KMS-11 (cell line): ENCODE results near the gene RIPOR2.

Source experiments
- H2AFZ ChIP-seq: fragments of 200-600 bp; sonication (generic); 2 replicates; pipeline ENCODE4 v1.6.1; 2016; ENCODE audit warnings: antibody characterized with exemption, mixed run types, low read depth
- H3K27ac ChIP-seq: fragments of 200-600 bp; sonication (generic); 2 replicates; pipeline ENCODE4 v1.6.1; 2016; ENCODE audit warnings: mild to moderate bottlenecking, mixed run types
- H3K27me3 ChIP-seq: fragments of 200-600 bp; sonication (generic); 2 replicates; pipeline ENCODE4 v1.6.1; 2017; ENCODE audit warnings: mild to moderate bottlenecking, low read depth, mixed run types, moderate library complexity; ENCODE audit not compliant: insufficient read depth
- H3K36me3 ChIP-seq: fragments of 200-600 bp; sonication (generic); 2 replicates; pipeline ENCODE4 v1.6.1; 2017; ENCODE audit warnings: mild to moderate bottlenecking, mixed run types; ENCODE audit not compliant: insufficient read depth
- H3K4me1 ChIP-seq: fragments of 200-600 bp; sonication (generic); 2 replicates; pipeline ENCODE4 v1.6.1; 2016; ENCODE audit warnings: mild to moderate bottlenecking, low read depth, mixed run types; ENCODE audit not compliant: poor library complexity, severe bottlenecking
- H3K4me2 ChIP-seq: fragments of 200-600 bp; sonication (generic); 2 replicates; pipeline ENCODE4 v1.7.0; 2016; ENCODE audit warnings: mild to moderate bottlenecking, mixed run types
- H3K4me3 ChIP-seq: fragments of 200-600 bp; sonication (generic); IDR thresholded peaks from 2 replicates; pipeline ENCODE4 v1.6.1; 2017; ENCODE audit warnings: low read depth, low read length, mixed read lengths; ENCODE audit not compliant: insufficient read depth
- H3K79me2 ChIP-seq: fragments of 200-600 bp; sonication (generic); 2 replicates; pipeline ENCODE4 v1.6.1; 2016; ENCODE audit warnings: low read depth, mixed run types; ENCODE audit not compliant: insufficient read depth
- H3K9ac ChIP-seq: fragments of 200-600 bp; sonication (generic); 2 replicates; pipeline ENCODE4 v1.6.1; 2016; ENCODE audit warnings: mild to moderate bottlenecking, mixed run types
- H4K20me1 ChIP-seq: fragments of 200-600 bp; sonication (generic); 2 replicates; pipeline ENCODE4 v1.6.1; 2016; ENCODE audit warnings: mild to moderate bottlenecking, mixed run types; ENCODE audit not compliant: insufficient read depth
- CTCF ChIP-seq: fragments of 200-600 bp; sonication (generic); conservative IDR thresholded peaks from 2 replicates; pipeline ENCODE4 v1.6.1; 2017; ENCODE audit warnings: low read depth, mild to moderate bottlenecking, antibody characterized with exemption, low read length, moderate library complexity, mixed read lengths

Gene RIPOR2

GRCh38 chr6:24902782-24903181 is 33.0 kb downstream of the RIPOR2 start:
- Histone ChIP-seq H3K79me2 (no peaks in the 10 kb centered on the region), H3K4me1 (no peaks in the 10 kb centered on the region), H2AFZ (no peak overlapping the region), H3K27me3 (no peaks in the 10 kb centered on the region), H3K4me3 (no peak overlapping the region), H3K36me3 (no peaks in the 10 kb centered on the region), H3K9ac (no peak overlapping the region), H4K20me1 (no peaks in the 10 kb centered on the region), H3K27ac (no peak overlapping the region), H3K4me2 (no peak overlapping the region)
- no peak for TF ChIP-seq CTCF

- Histone ChIP-seq H3K4me1 (no peaks in the 10 kb centered on the region), H3K36me3 (no peaks in the 10 kb centered on the region), H3K4me3 (no peak overlapping the region), H3K4me2 (no peak overlapping the region), H4K20me1 (no peaks in the 10 kb centered on the region), H3K27me3 (no peaks in the 10 kb centered on the region), H3K27ac (no peak overlapping the region), H3K79me2 (no peaks in the 10 kb centered on the region), H3K9ac (no peak overlapping the region), H2AFZ (no peak overlapping the region)
- TF ChIP-seq CTCF, result no peak
Observed at GRCh38 chr6:24901698-24902328, 33.9 kb downstream of the RIPOR2 start.

- no peaks in the 10 kb centered on the region for H3K36me3 ChIP-seq
- no peak overlapping the region for H3K4me2 ChIP-seq
- no peaks in the 10 kb centered on the region for H3K4me1 ChIP-seq
- no peaks in the 10 kb centered on the region for H4K20me1 ChIP-seq
- H3K27ac ChIP-seq, result no peak overlapping the region
- H3K79me2 ChIP-seq, result no peaks in the 10 kb centered on the region
- TF ChIP-seq CTCF, result no peak
- H3K4me3 ChIP-seq, result no peak overlapping the region
- H3K9ac ChIP-seq, result no peak overlapping the region
- no peak overlapping the region for H2AFZ ChIP-seq
- H3K27me3 ChIP-seq, result no peaks in the 10 kb centered on the region
Observed at GRCh38 chr6:24900917-24901697, 34.7 kb downstream of the RIPOR2 start.

GRCh38 chr6:24899997-24900325 is 35.8 kb downstream of the RIPOR2 start:
- Histone ChIP-seq H3K4me2 (no peak overlapping the region), H3K4me1 (no peaks in the 10 kb centered on the region), H3K27me3 (no peaks in the 10 kb centered on the region), H2AFZ (no peak overlapping the region), H3K4me3 (no peak overlapping the region), H3K79me2 (no peaks in the 10 kb centered on the region), H3K9ac (no peak overlapping the region), H4K20me1 (no peaks in the 10 kb centered on the region), H3K36me3 (no peaks in the 10 kb centered on the region), H3K27ac (no peak overlapping the region)
- TF ChIP-seq CTCF, result no peak
